OCI-LY7 (cell line): ENCODE results near the gene OTOP3.

ENCODE experiments used
- CTCF ChIP-seq: fragments of 200-600 bp; sonication (generic); conservative IDR thresholded peaks from 2 replicates; pipeline ENCODE4 v1.5.1; 2014; ENCODE audit warnings: mild to moderate bottlenecking, antibody characterized with exemption, low read length, moderate library complexity, mixed read lengths
- EZH2phosphoT487 ChIP-seq: fragments of 200-600 bp; sonication (generic); IDR thresholded peaks from 2 replicates; pipeline ENCODE4 v1.6.1; 2018; ENCODE audit warnings: low read depth, borderline replicate concordance, mild to moderate bottlenecking, mixed run types, antibody characterized with exemption, low read length, moderate library complexity, mixed read lengths

GRCh38 chr17:74995847-74996246 lies 60.1 kb downstream of the OTOP3 start:
- no peak for TF ChIP-seq CTCF
- no peak for TF ChIP-seq EZH2phosphoT487
